ENCODE measurements around the gene CXCR5.

The CXCR5 gene

DNA sequence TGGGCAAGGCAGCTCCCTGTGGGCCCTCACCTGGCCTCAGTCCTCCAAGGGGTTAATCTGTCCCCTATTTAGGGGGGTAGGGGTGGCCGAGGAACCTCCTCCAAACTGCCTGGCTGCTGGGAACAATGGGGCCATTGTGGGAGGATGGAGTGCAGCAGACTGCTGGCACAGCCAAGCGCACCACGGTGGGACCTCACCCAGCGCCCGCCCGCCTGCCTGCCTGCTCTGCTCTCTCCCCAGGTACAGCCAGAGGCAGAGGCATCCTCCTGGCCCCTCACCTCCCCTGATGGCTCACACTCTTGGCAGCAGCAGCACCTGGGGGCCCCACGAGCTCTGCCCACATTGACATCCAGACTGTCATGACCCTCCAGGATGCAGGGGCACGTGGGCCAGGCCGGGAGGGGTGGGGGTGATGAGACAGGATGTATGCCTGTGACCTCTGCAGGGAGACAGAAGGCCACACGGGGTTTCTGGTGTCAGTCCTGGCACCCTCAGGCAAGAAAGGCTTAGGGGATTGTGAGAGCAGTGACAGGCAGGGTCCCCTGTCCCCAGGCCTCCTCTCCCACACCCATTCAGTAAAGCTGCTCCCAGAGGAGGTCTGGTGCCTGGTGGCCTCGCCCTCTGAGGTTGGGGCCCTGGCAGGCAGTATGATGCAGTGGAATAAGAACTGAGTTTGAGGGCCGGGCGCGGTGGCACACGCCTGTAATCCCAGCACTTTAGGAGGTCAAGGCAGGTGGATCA lies 30.7 kb downstream of the CXCR5 start:
- DNase-seq: no peak

DNA sequence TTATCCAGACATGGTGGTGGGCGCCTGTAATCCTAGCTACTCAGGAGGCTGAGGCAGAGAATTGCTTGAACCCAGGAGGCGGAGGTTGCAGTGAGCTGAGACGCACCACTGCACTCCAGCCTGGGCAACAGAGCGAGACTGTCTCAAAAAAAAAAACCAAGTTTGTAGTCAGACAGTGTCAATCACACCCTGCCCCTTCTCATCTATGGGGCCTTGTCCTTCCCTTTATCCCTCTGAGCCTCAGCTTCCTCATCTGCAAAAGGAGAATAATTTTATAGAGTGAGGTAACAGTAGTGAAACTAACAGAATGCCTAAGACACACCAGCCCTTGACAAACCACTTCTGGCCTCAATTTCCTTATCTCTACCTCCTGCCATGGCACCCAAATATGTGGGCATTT lies 31.3 kb downstream of the CXCR5 start:
- no peak for DNase-seq

DNA sequence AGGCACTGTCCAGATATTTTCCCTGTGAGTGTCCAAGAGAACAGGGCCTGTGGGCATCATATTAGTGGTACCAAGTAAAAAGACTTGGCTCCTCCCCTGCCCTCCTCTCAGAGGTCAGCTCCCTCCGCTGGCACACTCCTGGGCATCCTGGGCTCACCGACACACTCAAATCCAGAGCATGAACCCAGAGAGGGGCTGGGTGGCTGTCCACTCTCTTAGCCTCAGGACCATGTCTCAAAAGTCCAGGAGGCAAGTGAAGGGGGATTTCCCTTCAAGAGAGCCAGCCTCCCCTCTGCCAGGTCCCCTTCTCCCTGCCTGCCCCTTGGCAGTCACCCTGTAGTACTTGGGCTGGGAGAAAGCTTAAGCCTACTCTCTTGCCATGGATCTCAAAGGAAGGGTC lies 31.7 kb downstream of the CXCR5 start:
- no peak for DNase-seq

DNA sequence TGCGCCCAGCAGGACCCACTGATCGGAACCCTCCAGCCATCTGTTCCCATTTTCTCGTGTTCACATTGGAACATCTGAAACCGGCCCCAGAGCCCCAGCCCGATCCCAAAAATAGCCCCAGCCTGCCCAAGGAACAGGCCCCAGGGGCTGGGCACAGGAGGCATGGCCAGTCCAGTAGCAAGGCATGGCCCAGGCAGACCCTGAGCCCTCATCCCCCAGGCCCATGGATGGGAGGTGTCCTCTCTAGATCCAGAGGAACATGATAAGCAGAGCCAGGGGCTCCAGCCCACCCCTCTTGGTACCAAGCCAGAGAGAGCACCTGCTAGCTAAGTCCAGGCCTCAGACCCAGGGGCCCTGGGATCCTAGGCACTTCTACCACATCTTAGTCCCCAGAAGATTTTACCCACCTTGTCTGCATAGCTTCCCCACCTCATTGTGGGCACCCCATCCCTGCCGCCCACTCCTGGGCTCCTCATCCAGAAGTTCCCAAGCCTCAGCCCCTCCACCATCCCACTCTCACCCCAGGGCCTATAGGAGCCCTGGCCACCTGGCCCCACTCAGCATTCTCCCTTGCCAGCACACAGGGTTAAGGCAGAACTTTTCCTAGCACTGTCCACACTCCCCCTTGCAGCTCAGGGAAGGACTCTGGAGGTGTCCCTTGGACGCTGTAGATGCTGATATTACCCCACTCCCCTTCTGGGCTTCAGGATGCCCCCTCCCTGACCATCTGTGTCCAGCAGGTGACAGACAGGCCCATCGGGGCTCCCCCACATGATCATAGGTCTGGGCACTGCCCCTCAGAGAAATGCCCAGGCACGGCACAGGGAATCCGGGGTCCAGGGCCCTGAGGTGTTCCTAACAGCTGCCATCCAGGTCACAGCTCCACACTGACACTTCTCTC lies 32.5 kb downstream of the CXCR5 start:
- DNase-seq: no peak

DNA sequence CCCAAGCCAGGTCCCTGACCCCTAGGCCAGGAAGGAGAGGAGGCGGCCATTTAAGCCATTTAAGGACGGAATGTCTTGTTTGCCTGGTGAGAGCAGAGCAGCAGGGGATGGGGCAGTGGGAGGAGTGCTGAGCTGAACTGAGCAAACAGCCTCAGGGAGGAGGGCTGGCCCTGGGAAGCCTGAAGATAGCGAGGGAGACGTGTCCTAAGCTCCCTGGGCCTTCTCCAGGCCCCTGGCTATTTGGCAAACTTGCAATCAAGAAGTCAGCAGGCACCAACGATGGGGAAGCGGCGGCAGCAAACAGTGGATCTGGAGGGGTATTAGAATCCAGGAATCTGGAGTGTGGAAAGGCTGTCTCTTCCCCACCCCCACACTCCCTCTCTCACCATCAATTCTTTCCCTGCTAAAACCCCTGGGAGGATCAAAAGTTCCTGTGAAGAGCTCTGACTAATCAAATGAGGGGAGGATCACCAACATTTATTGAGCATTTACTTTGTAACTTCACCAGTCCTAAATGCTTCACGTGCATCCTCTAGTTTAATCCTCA lies 33.2 kb downstream of the CXCR5 start:
- DNase-seq: peak; percentile 84

DNA sequence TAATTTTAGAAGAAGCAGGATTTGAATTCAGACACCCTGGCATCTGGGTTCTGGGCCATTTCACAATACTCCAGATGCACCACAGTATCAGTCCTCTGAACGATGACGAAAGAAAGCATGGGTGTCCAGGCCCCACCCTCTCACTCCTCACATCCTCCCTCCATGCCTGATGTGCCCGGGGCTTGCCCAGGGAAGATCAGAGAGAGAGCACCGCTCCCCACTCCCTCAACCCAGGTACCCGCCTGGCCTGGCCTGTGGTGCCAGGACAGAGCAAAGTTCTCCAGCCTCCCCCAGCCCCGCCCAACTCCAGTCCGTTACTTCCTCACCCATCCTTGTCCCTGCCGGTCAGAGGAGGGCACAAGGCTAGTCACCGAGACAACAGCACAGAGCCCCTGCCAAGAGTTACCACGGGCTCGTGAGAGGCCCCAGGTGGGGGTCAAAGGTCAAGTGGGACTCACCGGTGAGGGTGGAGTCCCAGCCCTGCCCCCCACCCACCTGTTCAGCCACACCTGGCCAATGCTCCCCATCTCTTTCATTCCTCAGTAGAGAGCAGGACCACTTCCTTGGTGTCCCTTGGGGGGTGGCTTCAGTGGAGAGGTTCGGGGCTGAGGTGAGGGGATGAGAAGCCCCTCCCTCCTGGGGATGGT lies 33.9 kb downstream of the CXCR5 start:
- DNase-seq: peak; percentile 74

DNA sequence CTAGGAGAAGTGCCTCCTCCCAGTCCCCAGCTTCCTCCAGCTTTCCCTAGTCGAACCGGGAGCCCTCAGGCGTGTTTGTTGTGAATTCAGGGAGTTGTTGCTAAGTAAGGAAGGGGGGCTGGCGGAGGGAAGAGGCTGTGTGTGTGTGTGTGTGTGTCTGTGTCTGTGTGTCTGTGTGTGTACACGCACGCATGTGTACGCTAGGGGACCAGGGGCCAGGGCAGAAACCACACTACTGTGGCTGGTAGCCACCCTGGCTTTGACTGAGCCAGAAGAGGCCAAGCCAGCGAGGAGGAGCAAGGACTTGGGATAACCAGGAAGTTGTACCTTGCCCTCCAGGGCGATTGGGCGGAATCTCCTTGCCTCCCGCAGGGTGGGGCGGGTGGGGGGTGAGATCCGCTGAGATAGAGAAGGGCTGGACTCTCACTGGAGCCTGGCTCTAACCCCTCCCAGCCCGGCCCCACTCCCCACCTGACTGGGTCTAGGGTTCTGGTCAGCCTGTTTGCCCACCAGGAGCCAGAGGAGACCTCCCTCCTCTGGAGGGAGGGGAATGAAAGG lies 34.5 kb downstream of the CXCR5 start:
- DNase-seq: peak; percentile 85

DNA sequence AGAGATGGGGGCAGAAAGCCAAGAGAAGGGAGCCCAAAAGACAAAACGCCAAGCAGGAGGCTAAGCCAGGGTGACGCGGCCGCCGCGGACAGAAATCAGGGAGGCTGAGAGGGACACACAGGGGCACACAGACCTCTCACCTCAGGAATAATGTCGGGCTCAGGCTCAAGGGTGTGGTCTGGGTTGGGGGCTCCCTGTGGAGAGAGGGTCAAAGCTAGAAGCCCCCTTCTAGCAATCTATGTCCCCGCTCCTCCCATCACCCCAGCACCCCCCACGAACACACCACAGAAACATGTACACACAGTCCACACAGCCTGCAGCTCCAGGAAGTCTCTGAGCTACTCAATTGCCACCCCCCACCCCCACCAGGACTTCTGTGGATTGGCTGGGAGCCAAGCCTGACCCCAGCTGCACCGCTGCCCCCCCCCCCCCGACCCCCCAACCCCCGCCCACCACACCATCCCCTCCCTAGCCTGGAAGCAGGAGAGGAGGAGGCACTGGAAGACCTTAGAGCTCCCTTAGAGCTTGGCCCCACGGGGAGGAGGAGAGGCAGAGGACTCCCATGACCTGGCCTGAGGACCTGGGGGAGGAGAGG lies 35.1 kb downstream of the CXCR5 start:
- peak; percentile 82 for DNase-seq

DNA sequence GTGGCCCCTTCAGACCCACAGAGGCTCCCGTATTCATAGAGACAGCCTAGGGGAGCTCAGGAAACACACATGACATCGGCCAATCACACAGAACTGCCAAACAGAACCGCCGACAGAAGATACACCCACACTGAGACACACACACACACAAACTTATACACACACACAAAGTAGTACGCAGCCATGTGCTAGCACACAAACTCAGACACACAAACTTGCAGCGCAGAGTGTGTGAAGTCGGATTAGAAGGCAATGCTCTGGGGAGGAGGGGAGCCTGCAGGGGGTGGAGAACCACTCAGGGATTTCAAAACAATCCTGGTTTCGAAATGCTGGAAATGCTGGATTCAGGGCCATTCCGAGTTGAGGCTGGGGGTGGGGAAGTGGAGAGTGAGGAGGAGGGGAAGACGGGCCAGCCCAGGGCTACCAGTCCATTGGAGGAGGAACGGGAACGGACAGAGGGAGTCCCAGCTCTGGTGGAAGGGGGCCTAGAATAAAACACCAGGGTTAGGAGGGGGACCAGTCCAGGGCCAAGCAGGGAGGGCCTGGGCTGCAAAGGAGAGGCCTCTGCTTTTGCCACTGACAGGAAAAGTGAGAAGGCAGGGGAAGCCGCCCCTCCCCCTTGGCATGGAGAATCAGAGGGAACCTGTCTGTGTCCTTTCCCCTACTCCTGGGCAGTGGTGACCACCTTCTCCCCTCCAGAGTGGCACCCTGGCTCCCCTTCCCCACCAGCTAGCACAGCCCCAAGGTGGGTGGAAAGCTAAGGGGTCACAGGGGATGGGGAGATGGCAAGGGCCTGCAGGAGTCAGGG lies 37.6 kb downstream of the CXCR5 start:
- peak; percentile 90 for DNase-seq

DNA sequence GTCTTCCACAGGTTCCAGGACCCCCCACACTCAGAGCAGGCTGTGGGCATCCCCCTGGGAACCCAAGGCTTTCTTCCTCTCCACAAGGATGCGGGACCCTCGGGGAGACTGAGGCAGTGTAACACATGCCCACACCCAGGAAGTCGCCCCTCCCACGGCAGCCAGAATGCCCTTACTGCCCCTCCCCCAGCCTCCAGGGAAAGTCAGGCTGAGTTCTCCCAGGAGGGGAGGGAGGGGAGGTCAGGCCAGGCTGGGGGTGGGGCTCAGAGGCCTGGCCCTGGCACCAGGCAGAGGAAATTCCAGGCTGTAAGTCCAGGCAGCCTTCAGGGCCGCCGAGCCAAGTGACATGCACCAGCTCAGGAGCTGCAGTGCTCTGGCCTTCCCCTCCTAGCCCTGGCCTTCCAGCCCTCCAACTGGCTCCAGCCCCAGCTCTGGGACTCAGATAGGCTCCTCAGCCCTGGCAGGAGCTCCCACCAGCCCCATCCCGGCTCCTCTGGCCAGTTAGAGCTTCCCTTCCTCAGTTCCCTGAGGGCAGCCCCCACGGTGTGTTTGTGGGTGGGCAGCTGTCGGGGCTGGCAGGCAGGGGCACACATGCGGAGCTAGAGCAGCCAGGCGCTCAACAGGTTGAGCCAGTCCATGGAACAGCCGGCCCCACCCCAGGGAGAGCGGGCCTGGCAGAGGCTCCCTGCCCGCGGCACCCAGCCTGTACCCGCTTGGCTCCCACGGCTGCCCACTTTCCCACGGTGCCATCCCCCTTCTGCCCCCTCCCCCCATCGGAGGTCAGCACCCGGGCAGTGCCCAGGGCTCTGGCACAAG lies 38.4 kb downstream of the CXCR5 start:
- peak; percentile 69 for DNase-seq

DNA sequence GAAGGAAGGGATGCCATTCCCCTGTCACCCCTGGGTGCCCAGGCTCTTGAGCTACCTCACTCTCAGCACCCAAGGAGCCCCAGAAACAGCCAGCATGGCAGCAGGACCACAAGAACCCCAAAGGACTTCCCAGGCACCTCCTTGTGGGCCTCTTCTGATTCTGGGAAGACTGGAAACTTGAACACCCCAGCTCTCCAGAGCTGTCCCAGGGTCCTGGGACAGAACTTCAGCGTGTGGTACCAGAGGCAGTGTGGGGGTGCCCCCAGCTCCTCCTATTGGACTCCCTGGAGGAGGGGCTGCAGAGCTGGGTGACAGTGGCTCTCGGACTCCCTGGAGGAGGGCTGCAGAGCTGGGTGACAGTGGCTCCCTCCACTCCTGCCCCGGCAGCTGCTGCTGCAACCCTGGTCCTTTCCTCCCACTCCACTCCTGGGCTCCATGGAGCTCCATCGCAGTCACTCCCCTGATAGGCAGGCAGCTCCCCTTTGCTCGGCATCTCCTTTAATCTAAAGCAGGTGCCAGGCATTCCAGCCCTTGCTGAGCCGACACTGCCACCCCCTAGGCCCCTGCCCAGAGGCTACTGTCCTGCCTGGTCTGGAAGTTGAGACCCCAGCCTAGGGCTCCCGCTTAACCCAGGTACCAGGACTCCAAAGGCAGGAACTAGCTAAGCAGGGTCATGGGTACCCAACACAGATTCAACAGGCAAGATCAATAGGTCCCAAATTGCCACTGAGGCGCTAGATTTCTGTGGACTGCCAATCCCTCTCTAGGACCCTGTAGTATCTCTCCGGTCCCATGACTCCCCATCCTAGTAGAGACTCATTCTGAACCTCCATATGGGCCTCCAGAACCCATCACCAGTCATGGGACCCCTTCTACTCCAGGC lies 39.3 kb downstream of the CXCR5 start:
- DNase-seq: no peak

DNA sequence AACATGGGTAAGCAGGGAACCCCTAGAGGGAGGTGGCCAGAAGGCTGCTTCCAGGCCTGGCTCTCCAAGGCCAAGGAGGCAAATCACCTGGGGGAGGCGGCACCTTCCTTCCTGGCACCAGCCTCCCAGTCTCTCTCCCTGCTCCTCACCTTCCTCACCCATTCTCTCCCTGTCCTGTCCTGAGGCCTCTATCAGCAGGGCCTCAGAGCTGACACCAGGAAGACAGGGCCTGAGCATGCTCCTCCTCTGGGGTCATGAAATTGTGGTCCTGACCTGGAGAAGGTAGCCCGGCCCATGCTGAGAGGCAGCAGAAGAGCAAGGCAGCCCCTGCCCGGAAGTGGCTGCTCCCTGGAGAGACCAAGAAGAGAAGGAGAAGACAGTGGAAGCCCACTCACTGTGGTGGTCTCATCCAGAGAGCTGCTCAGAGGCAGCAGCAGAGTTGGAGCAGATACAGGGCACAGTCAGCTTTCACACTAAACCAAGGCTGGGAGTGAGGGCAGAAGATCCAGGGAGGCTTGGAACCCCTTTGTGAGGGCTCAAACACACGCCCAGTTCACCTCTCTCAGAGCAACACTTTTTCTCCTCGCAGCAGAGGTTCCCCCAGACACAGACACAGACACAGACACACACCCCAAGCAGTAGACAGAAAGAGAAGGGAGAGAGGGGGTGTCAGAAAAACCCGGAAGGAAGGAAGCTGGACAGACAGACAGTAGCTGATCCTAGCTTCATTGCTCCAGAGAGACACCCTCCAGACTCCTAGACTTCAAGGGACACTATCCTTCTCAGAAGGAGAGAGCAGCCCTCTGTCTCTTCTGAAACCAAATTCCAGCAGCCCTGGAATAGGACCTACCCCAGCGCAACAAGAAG lies 40.3 kb downstream of the CXCR5 start:
- DNase-seq: no peak

DNA sequence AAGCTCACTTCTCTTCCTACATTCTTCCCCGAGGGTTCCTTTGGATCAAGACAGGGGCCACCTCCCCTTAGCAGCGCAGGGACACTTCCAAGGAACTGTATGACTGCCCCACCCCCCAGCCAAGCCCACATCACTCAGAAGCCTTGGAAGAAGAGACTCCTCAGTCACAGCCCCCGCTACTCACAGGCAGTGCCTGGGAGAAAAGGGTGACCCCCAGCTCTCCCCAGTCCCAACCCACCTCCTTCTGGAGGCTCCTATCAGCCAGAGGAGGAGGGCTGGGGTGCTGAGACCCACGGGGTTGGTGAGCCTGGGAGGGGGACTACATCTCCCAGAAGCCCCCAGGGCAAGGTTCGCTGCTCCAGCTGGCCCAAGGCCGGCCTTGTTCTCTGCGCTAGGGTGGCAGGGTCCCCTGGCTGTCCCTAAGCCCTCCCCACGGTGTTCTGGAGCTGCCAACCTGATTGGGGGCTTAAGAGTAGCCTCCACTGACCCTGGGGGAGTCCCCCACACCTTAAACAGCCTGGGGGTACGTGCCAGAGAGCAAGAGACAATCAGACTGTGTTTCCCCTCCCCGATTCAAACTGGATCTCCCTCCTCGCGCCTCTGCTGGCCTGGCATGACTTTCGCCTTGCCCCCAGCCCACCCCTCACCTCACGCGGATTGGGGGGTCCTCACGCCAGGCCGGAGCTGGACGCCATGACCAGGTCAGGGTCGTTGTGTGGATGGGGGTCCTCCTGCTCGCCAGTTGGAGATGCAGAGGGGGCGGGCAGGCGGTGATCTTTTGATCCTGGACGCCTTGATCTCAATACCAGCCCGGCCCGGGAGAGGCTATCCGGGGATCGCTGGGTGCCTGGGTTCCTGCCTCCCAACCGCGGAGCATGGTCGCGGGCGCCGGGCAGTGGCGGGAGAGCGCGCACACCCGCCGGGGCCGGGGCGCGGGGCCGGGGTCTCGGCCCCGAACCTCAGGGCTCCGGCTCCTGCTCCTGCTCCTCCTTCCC lies 41.2 kb downstream of the CXCR5 start:
- peak; percentile 30 for DNase-seq

DNA sequence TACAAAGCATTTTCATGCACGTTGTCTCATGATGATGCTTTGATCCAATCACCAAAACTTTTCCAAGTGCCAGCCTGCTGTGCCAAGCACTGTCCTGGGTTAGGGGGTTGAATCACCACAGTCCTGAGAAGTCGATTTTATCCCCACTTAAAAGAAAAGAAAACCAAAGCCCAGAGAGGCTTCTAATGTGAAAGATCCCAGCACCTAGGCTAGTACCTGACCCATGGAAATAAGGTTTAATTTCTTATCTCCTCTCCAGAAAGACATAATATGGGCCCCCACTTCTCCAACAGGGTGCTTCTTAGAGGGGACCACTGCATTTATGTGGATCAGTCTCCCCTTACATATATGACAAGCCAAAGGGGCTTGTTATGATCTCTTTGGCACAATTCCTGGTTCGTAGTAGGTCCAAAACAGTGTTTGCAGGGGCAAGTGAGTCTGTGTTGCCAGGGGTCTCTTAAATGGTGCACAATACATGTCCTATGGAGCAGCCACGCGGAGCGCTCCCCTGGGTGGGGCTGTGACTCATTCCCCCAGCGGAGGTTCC lies 43.9 kb downstream of the CXCR5 start:
- DNase-seq: no peak

DNA sequence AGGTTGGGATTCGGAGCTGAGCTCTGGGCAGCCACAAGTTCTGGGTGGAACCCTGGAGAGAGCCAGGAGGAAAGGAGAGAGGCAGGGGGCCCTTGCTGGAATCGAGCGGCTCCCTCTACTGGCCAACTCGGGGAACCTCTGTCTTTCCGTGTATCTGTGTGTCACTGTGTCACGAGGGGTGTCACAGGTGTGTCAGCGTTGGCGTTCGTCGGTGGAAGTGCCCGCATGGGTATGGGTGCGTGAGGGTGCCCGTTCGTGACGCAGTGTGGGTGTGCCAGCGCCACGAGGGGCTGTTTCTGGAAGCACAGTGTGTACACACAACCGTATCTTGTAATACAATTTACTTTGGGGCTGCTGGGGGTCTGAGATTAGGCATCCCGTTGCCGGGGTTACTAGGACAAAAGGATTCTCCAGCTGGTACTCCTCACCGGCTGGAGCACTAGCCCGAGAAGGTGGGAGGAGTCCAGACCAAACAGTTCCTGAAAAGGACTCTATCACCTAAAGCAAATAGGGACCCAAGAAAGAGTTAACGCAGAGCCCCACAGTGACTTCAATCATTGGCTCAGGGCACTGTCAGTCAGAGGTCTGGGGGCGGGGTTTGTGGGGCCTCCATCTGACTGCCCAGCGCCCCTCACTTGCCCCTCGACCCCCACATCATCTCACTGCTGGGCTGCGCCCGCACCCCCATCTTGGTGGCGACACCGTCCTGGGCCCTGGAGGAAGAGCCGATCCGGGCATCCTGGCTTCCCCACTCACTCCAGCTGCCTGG lies 44.6 kb downstream of the CXCR5 start:
- DNase-seq: peak; percentile 93

DNA sequence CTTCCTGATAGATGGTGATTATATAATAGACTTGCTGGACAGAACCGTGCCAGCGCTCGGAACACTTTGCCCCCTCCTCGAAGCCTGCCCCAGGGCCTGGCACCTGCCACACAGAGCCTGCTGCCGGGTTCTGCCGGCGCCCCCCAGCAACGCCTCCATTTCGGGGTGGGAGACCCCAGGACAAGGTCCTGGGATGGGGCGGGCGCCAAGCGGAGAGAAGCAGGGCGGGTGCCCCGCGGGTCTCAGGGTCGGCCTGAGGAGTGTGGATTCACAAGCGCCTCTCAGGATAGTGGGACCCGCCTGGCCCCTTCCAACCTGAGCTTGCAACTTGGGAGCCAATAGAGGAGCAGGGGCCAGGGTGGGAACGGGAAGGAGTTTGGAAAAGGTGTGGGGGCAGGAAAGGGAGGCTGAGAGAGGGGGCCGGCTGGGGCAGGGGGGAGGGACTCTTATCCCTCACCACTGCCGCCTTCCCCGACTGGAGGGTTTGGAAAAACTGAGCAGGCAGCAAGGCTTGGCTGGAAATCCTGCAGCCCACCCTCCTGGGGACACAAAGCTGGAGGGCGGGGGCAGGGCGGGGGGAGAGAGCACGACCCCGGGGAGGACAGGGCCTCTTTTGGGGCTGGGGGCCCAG lies 45.3 kb downstream of the CXCR5 start:
- DNase-seq: peak; percentile 66
